ENCODE data around the gene MSMO1. TPM values are rescaled to one million over a fixed set of nuclear protein-coding genes. Genes with fewer than 3 reads are reported as not detected.
A peak's percentile ranks its signal among the peaks of the same experiment; 100 is the strongest.

Gene MSMO1
- total RNA-seq, 1 experiment from 2014 or later: 53.9 TPM

DNA sequence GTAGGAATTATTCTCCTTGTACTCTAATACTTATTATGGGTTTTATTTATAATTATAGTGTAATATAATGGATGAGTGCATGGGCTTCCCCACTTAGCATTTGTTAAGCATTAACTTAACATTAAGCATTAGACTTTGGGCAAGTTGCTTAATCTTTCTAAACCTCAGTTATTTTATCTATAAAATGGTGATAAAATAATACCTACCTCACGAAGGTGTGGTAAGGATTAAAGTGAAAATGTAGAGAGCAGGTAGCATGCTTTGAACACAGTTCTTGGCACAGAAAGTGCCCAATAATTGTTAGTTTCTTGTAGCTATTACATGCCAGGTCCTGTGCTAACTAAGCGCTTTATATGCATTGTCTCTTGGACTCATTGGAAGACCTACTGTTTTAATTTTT lies 2.6 kb downstream of the MSMO1 start:
- TF ChIP-seq SIN3A (IDR thresholded peaks at IDR 0.05; ENCODE audit: borderline replicate concordance, insufficient read depth, low read depth, low read length) (no peak), POLR2AphosphoS5 (IDR thresholded peaks at IDR 0.05; ENCODE audit: low read depth, low read length) (no peak), CTCF (IDR thresholded peaks at IDR 0.05) (no peak), REST (IDR thresholded peaks at IDR 0.05; ENCODE audit: insufficient read depth in 1 of 2, low read depth in 2 of 2, low read length in 1 of 2) (no peak), TCF7L2 (IDR thresholded peaks at IDR 0.05; ENCODE audit: low read depth, low read length) (no peak)
- ChIA-PET CTCF (no interaction called here), POLR2A (no interaction called here)
- peaks cover 2% of the 10 kb centered on the region; the same call in 1 of the 2 replicates for H3K4me1 ChIP-seq (ENCODE audit: control insufficient read depth, insufficient read depth, low read length)
- H3K4me3 ChIP-seq (ENCODE audit: low read depth in 2 of 2, low read length in 2 of 2): no peak overlapping the region
- no peak overlapping the region for H3K27ac ChIP-seq (ENCODE audit: low read length)
- in situ Hi-C loops (cut with HindIII; ENCODE audit: low pct_unique_long_range_greater_than_20kb, low sequenced_read_pairs) (no loop called here), intact Hi-C loops (cut with micrococcal nuclease; ENCODE audit: unreplicated experiment) (no loop called here)
- TSS peak; percentile 1 for BruUV-seq (replicated peaks)
- no peaks in the 10 kb centered on the region for H3K27me3 ChIP-seq (ENCODE audit: control insufficient read depth, insufficient read depth, low read length)
- ATAC-seq: no peak
- H3K36me3 ChIP-seq (ENCODE audit: control insufficient read depth, insufficient read depth, low read length): peaks cover 16% of the 10 kb centered on the region
- DNase-seq (ENCODE audit: low read depth, low spot score): no peak
- H3K9me3 ChIP-seq (ENCODE audit: control insufficient read depth, insufficient read depth, low read depth, low read length): no peaks in the 10 kb centered on the region

DNA sequence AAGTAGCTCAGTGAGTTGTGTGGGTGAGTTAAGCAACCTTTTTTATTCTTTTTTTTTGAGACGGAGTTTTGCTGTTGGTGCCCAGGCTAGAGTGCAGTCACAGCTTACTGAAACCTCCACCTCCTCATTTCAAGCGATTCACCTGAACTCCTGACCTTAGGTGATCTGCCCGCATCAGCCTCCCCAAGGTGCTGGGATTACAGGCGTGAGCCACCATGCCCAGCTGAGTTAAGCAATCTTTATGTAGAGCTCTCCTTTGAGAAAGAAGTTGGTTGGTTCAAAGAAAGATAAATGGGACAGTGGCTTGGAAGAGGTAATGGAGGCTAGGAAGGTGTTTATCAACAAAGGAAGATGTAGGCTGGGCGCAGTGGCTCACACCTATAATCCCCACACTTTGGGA lies 3.2 kb downstream of the MSMO1 start:
- ChIA-PET CTCF (no interaction called here), POLR2A (no interaction called here)
- BruUV-seq (replicated peaks): no TSS peak
- ATAC-seq: no peak
- Histone ChIP-seq H3K27me3 (ENCODE audit: control insufficient read depth, insufficient read depth, low read length) (no peaks in the 10 kb centered on the region), H3K4me1 (ENCODE audit: control insufficient read depth, insufficient read depth, low read length) (peaks cover 2% of the 10 kb centered on the region; the same call in 1 of the 2 replicates), H3K27ac (ENCODE audit: low read length) (no peak overlapping the region), H3K9me3 (ENCODE audit: control insufficient read depth, insufficient read depth, low read depth, low read length) (no peaks in the 10 kb centered on the region), H3K4me3 (ENCODE audit: low read depth in 2 of 2, low read length in 2 of 2) (no peak overlapping the region), H3K36me3 (ENCODE audit: control insufficient read depth, insufficient read depth, low read length) (peaks cover 18% of the 10 kb centered on the region)
- in situ Hi-C loops (cut with HindIII; ENCODE audit: low pct_unique_long_range_greater_than_20kb, low sequenced_read_pairs): no loop called here
- no peak for TF ChIP-seq CTCF (IDR thresholded peaks at IDR 0.05)
- TF ChIP-seq SIN3A (IDR thresholded peaks at IDR 0.05; ENCODE audit: borderline replicate concordance, insufficient read depth, low read depth, low read length): no peak
- no peak for TF ChIP-seq POLR2AphosphoS5 (IDR thresholded peaks at IDR 0.05; ENCODE audit: low read depth, low read length)
- TF ChIP-seq TCF7L2 (IDR thresholded peaks at IDR 0.05; ENCODE audit: low read depth, low read length): no peak
- no peak for TF ChIP-seq REST (IDR thresholded peaks at IDR 0.05; ENCODE audit: insufficient read depth in 1 of 2, low read depth in 2 of 2, low read length in 1 of 2)
- intact Hi-C loops (cut with micrococcal nuclease; ENCODE audit: unreplicated experiment): no loop called here
- DNase-seq (ENCODE audit: low read depth, low spot score): no peak
